Body of pancreas (tissue), 4 donors: ENCODE measurements around the gene ATP9B.

Source experiments
- POLR2A ChIP-seq, 3 donors: fragments of 450-650 bp; IDR thresholded peaks; one replicate each; pipeline ENCODE4 v1.6.1; 2016; ENCODE audit warnings: antibody characterized with exemption in 3 of 3, mild to moderate bottlenecking in 2 of 3
- TF ChIP-seq, protein P1 (sequence below), 7 experiments: fragments of 450-650 bp in 4 of 7; fragments of 200-600 bp in 3 of 7; sonication (generic) in 3 of 7; IDR thresholded peaks; one replicate each; pipeline ENCODE4 v1.5.1; 2016 to 2019; ENCODE audit warnings: antibody characterized with exemption in 7 of 7

DNA sequence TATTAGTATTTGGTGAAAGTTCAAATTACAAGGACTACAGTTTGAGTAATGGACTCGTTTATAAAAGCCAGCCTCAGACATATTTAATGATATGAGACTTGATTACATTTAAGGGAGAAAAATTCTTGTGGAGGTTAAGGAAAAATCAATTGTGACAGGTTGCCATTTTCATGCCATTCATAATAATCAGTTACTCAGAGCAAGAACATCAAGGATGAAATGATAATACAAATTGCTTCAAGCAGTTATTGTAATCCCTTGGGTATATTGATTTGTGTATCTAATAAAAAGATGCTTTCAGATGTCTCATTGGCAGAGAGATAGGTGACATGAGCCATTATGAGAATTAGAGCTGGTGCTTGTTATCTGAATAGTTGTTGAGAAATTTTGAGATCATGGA is 153.6 kb downstream of the ATP9B start:
- TF ChIP-seq, protein P1, sequence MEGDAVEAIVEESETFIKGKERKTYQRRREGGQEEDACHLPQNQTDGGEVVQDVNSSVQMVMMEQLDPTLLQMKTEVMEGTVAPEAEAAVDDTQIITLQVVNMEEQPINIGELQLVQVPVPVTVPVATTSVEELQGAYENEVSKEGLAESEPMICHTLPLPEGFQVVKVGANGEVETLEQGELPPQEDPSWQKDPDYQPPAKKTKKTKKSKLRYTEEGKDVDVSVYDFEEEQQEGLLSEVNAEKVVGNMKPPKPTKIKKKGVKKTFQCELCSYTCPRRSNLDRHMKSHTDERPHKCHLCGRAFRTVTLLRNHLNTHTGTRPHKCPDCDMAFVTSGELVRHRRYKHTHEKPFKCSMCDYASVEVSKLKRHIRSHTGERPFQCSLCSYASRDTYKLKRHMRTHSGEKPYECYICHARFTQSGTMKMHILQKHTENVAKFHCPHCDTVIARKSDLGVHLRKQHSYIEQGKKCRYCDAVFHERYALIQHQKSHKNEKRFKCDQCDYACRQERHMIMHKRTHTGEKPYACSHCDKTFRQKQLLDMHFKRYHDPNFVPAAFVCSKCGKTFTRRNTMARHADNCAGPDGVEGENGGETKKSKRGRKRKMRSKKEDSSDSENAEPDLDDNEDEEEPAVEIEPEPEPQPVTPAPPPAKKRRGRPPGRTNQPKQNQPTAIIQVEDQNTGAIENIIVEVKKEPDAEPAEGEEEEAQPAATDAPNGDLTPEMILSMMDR (IDR thresholded peaks at IDR 0.05) = no peak
- no peak for TF ChIP-seq POLR2A (IDR thresholded peaks at IDR 0.05)
